NK-92 (cell line): ENCODE measurements around the gene ZNF830.
"Not testable (repeated sequence)": the region's sequence is repeated elsewhere in the genome, so short reads cannot be mapped to it uniquely, and the experiment has no call there.

Source experiments
- DNase-seq: peaks from one replicate; lab custom pipeline; 2025; ENCODE audit not compliant: unreplicated experiment; lab: John Stamatoyannopoulos, UW

ZNF830 gene

GRCh38 chr17:34990921-34991365 is 29.6 kb downstream of the ZNF830 start:
- DNase-seq: no peak

GRCh38 chr17:34991606-34992005 is 30.3 kb downstream of the ZNF830 start:
- no peak for DNase-seq

- DNase-seq: no peak
Observed at GRCh38 chr17:34993031-34993430, 31.7 kb downstream of the ZNF830 start.

GRCh38 chr17:34996422-34997285 is 35.3 kb downstream of the ZNF830 start:
- no peak for DNase-seq

- DNase-seq: no peak
Observed at GRCh38 chr17:34997355-34997862, 36.1 kb downstream of the ZNF830 start.

GRCh38 chr17:34998205-34998604 is 36.9 kb downstream of the ZNF830 start:
- no peak for DNase-seq

- DNase-seq: no peak
Observed at GRCh38 chr17:34999456-34999855, 38.1 kb downstream of the ZNF830 start.

- not testable (repeated sequence) for DNase-seq
Observed at GRCh38 chr17:35000965-35001364, 39.6 kb downstream of the ZNF830 start.

GRCh38 chr17:35001549-35001948 is 40.2 kb downstream of the ZNF830 start:
- DNase-seq: no peak

- DNase-seq: no peak
Observed at GRCh38 chr17:35002876-35003551, 41.7 kb downstream of the ZNF830 start.

GRCh38 chr17:35003778-35004177 is 42.4 kb downstream of the ZNF830 start:
- no peak for DNase-seq

GRCh38 chr17:35006345-35006744 is 45.0 kb downstream of the ZNF830 start:
- DNase-seq: no peak

GRCh38 chr17:35006961-35007360 is 45.6 kb downstream of the ZNF830 start:
- DNase-seq: no peak

- no peak for DNase-seq
Observed at GRCh38 chr17:35010093-35010492, 48.8 kb downstream of the ZNF830 start.

- DNase-seq: no peak
Observed at GRCh38 chr17:35011671-35012216, 50.4 kb downstream of the ZNF830 start.
